Measurements from ENCODE around the gene CD109. TPM values are rescaled to one million over a fixed set of nuclear protein-coding genes. Genes with fewer than 3 reads are reported as not detected.

CD109 gene
- total RNA-seq, 2 experiments from 2014 or later = 7.2 to 9.1 TPM

Other genes starting within 250 kb of the CD109 start
- gene CGAS, start 243.9 kb upstream of the CD109 start, total RNA-seq = 10 to 100 TPM; 37.2 to 38.4 TPM
- gene MTO1, start 234.5 kb upstream of the CD109 start, total RNA-seq = 10 to 100 TPM; 40.7 to 47.7 TPM
- over 10,000 TPM; 16,691 to 17,144 TPM for gene EEF1A1, start 175.2 kb upstream of the CD109 start, total RNA-seq
- 1 to 10 TPM; 5.1 to 5.4 TPM for gene SLC17A5, start 42.2 kb upstream of the CD109 start, total RNA-seq

Measured in activated CD4-positive, alpha-beta memory T cell treated with anti-CD3 and anti-CD28 coated beads for 36 hours (primary cell).